A549 (cell line): ENCODE data around the gene KLHDC8A. TPM values are rescaled to one million over a fixed set of nuclear protein-coding genes. Genes with fewer than 3 reads are reported as not detected.

ENCODE experiments used
- BCL3 ChIP-seq: fragments of >200 bp; sonication (Bioruptor Twin); formaldehyde crosslinking; IDR thresholded peaks from 3 replicates; pipeline ENCODE4 v1.6.1; 2016
- CBX2 ChIP-seq: fragments of 200-600 bp; sonication (generic); IDR thresholded peaks from 2 replicates; pipeline ENCODE4 v1.6.1; 2016; ENCODE audit warnings: low read depth, mild to moderate bottlenecking, borderline replicate concordance
- CTCF ChIP-seq: fragments of >200 bp; sonication (Bioruptor Twin); formaldehyde crosslinking; IDR thresholded peaks from 3 replicates; pipeline ENCODE4 v1.5.1; 2016
- E2F6 ChIP-seq: IDR thresholded peaks from 2 replicates; pipeline ENCODE4 v1.6.1; 2012; ENCODE audit warnings: low read depth, borderline replicate concordance
- EHF ChIP-seq: fragments of 250-450 bp; sonication (Bioruptor Pico); IDR thresholded peaks from 2 replicates; pipeline ENCODE4 v1.5.0; 2020; ENCODE audit warnings: mild to moderate bottlenecking
- EP300 ChIP-seq, 2 experiments: fragments of >200 bp; sonication (Bioruptor Twin); formaldehyde crosslinking; IDR thresholded peaks; 2 replicates in 1 of 2; 3 replicates in 1 of 2; pipeline ENCODE4 v1.6.1; 2016 to 2017
- HEYL ChIP-seq: fragments of 250-450 bp; sonication (Bioruptor Pico); IDR thresholded peaks from 2 replicates; pipeline ENCODE4 v1.8.0; 2021; ENCODE audit warnings: mild to moderate bottlenecking, moderate library complexity
- HMGXB4 ChIP-seq: fragments of 250-450 bp; sonication (Bioruptor Pico); IDR thresholded peaks from 2 replicates; pipeline ENCODE4 v1.5.0; 2021; ENCODE audit warnings: mild to moderate bottlenecking, moderate library complexity, borderline replicate concordance
- KDM1A ChIP-seq: fragments of 200-600 bp; sonication (generic); IDR thresholded peaks from 2 replicates; pipeline ENCODE4 v1.6.1; 2016; ENCODE audit warnings: low read depth, mild to moderate bottlenecking
- MAX ChIP-seq: IDR thresholded peaks from 2 replicates; pipeline ENCODE4 v1.6.1; 2012
- NPAS2 ChIP-seq: fragments of 250-450 bp; sonication (Bioruptor Pico); IDR thresholded peaks from 2 replicates; pipeline ENCODE4 v1.8.0; 2022; ENCODE audit warnings: mild to moderate bottlenecking, moderate library complexity, borderline replicate concordance
- NR3C1 ChIP-seq: fragments of >200 bp; sonication (Bioruptor Twin); formaldehyde crosslinking; IDR thresholded peaks from 3 replicates; pipeline ENCODE4 v1.6.1; 2017
- POLR2A ChIP-seq: IDR thresholded peaks from 2 replicates; pipeline ENCODE4 v1.6.1; 2012; ENCODE audit warnings: mild to moderate bottlenecking, low read length
- RAD21 ChIP-seq, 2 experiments: fragments of >200 bp in 1 of 2; sonication (Bioruptor Twin) in 1 of 2; formaldehyde crosslinking in 1 of 2; IDR thresholded peaks in 1 of 2; conservative IDR thresholded peaks in 1 of 2; 2 replicates in 1 of 2; 3 replicates in 1 of 2; pipeline ENCODE4 v1.6.1; 2012 to 2018; ENCODE audit warnings: inconsistent platforms in 1 of 2
- REST ChIP-seq: fragments of 200-600 bp; sonication (generic); IDR thresholded peaks from 2 replicates; pipeline ENCODE4 v1.6.1; 2016; ENCODE audit warnings: antibody characterized with exemption, mild to moderate bottlenecking, moderate library complexity
- SMC3 ChIP-seq: fragments of >200 bp; sonication (Bioruptor Twin); formaldehyde crosslinking; IDR thresholded peaks from 3 replicates; pipeline ENCODE4 v1.6.1; 2018; ENCODE audit warnings: inconsistent platforms
- TFCP2L1 ChIP-seq: fragments of 250-450 bp; sonication (Bioruptor Pico); IDR thresholded peaks from 2 replicates; pipeline ENCODE4 v1.5.0; 2021; ENCODE audit warnings: mild to moderate bottlenecking
- TP53 ChIP-seq: fragments of 250-450 bp; sonication (Bioruptor Pico); IDR thresholded peaks from 2 replicates; pipeline ENCODE4 v1.5.0; 2021; ENCODE audit warnings: mild to moderate bottlenecking, moderate library complexity
- polyA plus RNA-seq, 4 experiments: library from polyadenylated mRNA; depleted of rRNA in 3 of 4; stranded (reverse); fragments of >200 nt; fragmentation: RNase III in 1 of 4; extraction: RNeasy Plus Mini Kit Qiagen cat#74134 plus additional on column Dnase treatment in 1 of 4; gene quantifications; 2 replicates in 3 of 4; 3 replicates in 1 of 4; pipeline ENCODE4 v1.2.3, GENCODE V29; 2011 to 2017

The KLHDC8A gene
- polyA plus RNA-seq, 2 of the 4 experiments (the other 2 are of a cell fraction), result 0.34 to 0.40 TPM

- 0 out of 2 replicates have a peak, but pooled peaks have one; percentile 54 for TF ChIP-seq E2F6
- peak; percentile 92; the same call in 2 of the 3 replicates for TF ChIP-seq BCL3
- TF ChIP-seq REST, result no peak
- TF ChIP-seq TP53, result no peak
- no peak for TF ChIP-seq NR3C1
- no peak for TF ChIP-seq HMGXB4 (CRISPR knock-in tag)
- peak; percentile 91 for TF ChIP-seq MAX
- TF ChIP-seq HEYL (CRISPR knock-in tag), result peak; percentile 73; the same call in 1 of the 2 replicates
- TF ChIP-seq TFCP2L1 (CRISPR knock-in tag), result peak; percentile 4; the same call in 1 of the 2 replicates
- peak; percentile 43 to 66 for TF ChIP-seq RAD21 (conservative IDR thresholded peaks at IDR 0.05 in 1 of 2, IDR thresholded peaks at IDR 0.05 in 1 of 2)
- no peak for TF ChIP-seq KDM1A
- TF ChIP-seq EP300 (IDR thresholded peaks at IDR 0.05), result peak; percentile 99 to 100
- TF ChIP-seq CTCF, result no peak
- no peak; the same call in none of the 2 replicates for TF ChIP-seq EHF (CRISPR knock-in tag)
- TF ChIP-seq NPAS2 (CRISPR knock-in tag), result no peak
- TF ChIP-seq POLR2A, result no peak
- TF ChIP-seq CBX2, result no peak
- TF ChIP-seq SMC3, result peak; percentile 60
These were observed 58.3 kb downstream of the KLHDC8A start (continued) for GRCh38 chr1:205298191-205298994.
